ENCODE data around the gene RNU1-4.
"Not testable (repeated sequence)": the region's sequence is repeated elsewhere in the genome, so short reads cannot be mapped to it uniquely, and the experiment has no call there.

RNU1-4 gene

DNA sequence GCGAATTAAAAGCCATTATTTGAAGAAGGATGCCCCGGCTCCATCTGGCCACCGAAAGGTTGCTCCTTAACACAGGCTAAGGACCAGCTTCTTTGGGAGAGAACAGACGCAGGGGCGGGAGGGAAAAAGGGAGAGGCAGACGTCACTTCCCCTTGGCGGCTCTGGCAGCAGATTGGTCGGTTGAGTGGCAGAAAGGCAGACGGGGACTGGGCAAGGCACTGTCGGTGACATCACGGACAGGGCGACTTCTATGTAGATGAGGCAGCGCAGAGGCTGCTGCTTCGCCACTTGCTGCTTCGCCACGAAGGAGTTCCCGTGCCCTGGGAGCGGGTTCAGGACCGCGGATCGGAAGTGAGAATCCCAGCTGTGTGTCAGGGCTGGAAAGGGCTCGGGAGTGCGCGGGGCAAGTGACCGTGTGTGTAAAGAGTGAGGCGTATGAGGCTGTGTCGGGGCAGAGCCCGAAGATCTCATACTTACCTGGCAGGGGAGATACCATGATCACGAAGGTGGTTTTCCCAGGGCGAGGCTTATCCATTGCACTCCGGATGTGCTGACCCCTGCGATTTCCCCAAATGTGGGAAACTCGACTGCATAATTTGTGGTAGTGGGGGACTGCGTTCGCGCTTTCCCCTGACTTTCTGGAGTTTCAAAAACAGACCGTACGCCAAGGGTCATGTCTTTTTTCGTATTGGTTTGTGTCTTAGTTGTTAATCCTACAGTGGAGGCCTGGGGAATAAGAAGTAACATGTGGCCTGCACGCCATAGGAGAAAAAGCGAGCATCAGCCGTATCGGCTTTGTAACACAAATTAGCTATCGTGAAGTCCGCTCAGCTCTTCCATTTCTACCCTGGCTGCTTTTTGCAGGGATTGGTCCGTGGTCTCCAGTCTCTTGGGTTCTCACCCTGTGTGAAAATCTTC is at the start of gene RNU1-4:
TSS of gene RNU1-4 (plus strand) at position 470 of the 918 bp plus-strand sequence.
- H3K4me1 Mint-ChIP-seq (ENCODE audit: low read depth); H3K4me3 Mint-ChIP-seq; H3K9me3 Mint-ChIP-seq; H3K27me3 Mint-ChIP-seq; H3K36me3 Mint-ChIP-seq (ENCODE audit: low read depth); H3K27ac Mint-ChIP-seq; intact Hi-C loops (cut with micrococcal nuclease): not testable (repeated sequence)

- H3K4me3 Mint-ChIP-seq; H3K36me3 Mint-ChIP-seq (ENCODE audit: low read depth); H3K27me3 Mint-ChIP-seq; H3K4me1 Mint-ChIP-seq (ENCODE audit: low read depth); H3K9me3 Mint-ChIP-seq; intact Hi-C loops (cut with micrococcal nuclease); H3K27ac Mint-ChIP-seq: not testable (repeated sequence)
Observed at GRCh38 chr1:16690971-16691682, 49.2 kb upstream of the RNU1-4 start.

- H3K9me3 Mint-ChIP-seq; intact Hi-C loops (cut with micrococcal nuclease); H3K36me3 Mint-ChIP-seq (ENCODE audit: low read depth); H3K4me1 Mint-ChIP-seq (ENCODE audit: low read depth); H3K27ac Mint-ChIP-seq; H3K4me3 Mint-ChIP-seq; H3K27me3 Mint-ChIP-seq: not testable (repeated sequence)
Observed at GRCh38 chr1:16692283-16692682, 48.0 kb upstream of the RNU1-4 start.

DNA sequence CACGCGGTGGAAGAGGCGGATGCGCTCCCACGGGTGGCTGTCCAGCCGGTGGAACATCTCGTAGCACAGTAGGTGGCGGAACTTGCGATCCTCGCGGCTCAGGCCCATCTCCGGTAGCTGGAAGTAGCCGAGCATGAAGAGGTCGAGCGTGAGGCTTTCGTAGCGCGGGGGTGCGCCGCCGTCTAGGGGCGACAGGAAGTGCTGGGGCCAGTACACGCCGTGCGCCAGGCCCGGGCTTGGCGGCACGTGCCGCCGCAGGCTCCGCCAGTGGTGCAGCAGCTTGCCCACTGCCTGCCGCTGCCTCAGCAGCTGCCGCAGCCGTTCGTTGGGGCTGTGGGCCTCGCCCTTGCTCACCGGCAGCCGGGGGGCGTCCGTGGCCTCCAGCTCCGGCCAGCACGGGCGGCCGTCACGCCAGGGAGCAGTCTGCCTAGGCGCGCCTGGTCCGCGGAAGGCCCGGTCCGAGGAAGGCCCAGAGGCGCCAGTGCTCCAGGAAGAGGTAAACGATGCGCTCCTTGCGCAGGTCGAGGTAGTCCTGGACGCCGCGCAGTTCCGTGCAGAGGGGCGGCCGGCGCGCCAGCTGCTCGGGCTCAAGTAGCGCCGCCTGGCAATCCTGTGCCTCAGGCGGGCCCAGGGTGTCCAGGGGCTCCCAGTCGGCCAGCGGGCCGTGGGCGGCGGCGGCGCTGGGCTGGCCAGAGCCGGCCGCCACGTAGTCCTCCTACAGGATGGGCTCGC is 47.4 kb upstream of the RNU1-4 start:
- H3K9me3 Mint-ChIP-seq; H3K27me3 Mint-ChIP-seq; H3K36me3 Mint-ChIP-seq (ENCODE audit: low read depth); H3K4me1 Mint-ChIP-seq (ENCODE audit: low read depth); H3K27ac Mint-ChIP-seq; H3K4me3 Mint-ChIP-seq; intact Hi-C loops (cut with micrococcal nuclease): not testable (repeated sequence)

DNA sequence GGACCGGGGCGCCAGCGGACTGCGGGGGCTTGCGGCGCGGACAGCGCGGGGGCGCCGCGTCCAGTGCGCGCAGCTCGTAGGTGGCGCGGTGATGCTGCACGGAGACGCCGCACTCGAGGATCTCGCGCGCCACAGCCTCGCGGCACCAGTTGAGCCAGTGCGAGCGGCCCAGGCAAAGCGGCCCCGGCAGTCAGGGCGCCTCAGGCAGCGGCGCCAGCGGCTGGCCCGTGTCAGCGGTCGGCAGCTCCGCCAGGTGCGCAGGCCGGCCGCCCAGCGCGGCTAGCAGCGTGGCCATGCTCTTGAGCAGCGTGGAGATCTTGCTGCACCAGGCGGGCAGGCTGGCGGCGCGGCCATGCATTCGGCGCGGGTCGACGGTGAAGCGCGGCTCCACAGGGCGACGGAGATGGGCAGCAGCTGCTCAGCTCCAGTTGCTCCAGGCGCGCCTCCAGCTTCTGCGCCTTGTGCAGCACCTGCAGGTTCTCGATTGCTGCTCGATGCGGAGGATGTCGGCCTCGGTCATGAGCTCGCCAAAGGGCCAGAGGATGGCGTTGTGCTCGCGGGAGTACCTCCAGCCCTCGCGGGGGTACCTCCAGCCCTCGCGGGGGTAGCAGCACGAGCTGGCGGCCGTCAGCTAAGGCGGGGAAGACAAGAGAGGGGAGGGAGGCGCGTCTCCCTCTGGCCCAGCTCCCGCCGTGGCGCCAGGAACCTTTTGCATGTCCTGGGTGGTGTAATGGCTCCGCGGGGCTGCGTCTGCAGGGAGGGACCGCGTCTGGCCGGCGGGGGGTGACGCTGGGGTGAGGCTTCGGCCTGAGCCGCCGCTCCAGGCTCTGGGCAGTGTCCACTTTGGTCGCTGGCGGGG is 46.6 kb upstream of the RNU1-4 start:
- H3K4me3 Mint-ChIP-seq; H3K27ac Mint-ChIP-seq; H3K36me3 Mint-ChIP-seq (ENCODE audit: low read depth); H3K4me1 Mint-ChIP-seq (ENCODE audit: low read depth); H3K9me3 Mint-ChIP-seq; intact Hi-C loops (cut with micrococcal nuclease); H3K27me3 Mint-ChIP-seq: not testable (repeated sequence)

DNA sequence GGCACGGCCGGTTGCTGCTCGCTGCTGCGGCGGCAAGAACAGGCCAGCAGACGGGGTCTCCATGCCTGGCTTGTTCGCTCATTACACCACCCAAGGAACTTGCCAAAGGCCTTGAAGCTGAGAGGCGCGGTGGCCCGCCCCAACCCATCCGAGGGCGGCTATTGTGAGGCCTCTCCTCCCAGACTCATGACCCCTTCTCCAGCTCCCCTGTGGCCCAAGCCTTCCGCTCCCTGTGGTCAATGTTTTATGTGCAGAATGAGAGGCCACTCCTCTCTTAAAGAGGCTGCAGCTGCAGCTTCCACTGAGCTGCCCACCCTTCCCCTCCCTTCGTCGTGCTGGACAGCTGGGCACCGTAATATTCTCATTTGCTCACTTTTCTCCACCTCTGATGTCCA is 46.0 kb upstream of the RNU1-4 start:
- H3K27me3 Mint-ChIP-seq; H3K4me3 Mint-ChIP-seq; H3K9me3 Mint-ChIP-seq; H3K4me1 Mint-ChIP-seq (ENCODE audit: low read depth); H3K27ac Mint-ChIP-seq; intact Hi-C loops (cut with micrococcal nuclease); H3K36me3 Mint-ChIP-seq (ENCODE audit: low read depth): not testable (repeated sequence)

GRCh38 chr1:16696507-16697150 is 43.7 kb upstream of the RNU1-4 start:
- not testable (repeated sequence) for H3K36me3 Mint-ChIP-seq (ENCODE audit: low read depth); H3K9me3 Mint-ChIP-seq

DNA sequence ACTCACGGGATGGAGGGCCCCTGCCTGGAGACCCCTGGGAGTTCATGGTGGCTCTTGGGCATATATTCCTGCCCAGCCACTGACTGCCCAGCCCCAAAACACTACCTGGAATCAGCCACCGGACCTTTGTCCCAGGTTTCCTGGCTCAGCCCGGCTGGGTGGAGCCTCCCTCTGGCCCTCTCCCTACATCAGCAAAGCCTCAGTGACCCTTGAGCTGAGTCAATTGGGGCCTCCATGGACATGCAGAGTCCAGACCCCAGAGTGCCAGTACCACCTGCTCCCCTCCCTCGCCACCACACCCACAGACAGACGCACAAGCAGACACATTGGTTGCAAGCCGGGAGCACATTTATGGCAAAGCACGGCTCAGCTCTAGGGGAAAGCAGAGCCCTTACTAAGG is 43.2 kb upstream of the RNU1-4 start:
- H3K36me3 Mint-ChIP-seq (ENCODE audit: low read depth); H3K9me3 Mint-ChIP-seq; H3K27me3 Mint-ChIP-seq; H3K4me1 Mint-ChIP-seq (ENCODE audit: low read depth); H3K27ac Mint-ChIP-seq; H3K4me3 Mint-ChIP-seq; intact Hi-C loops (cut with micrococcal nuclease): not testable (repeated sequence)

More at GRCh38 chr1:16696507-16697150, 43.7 kb upstream of the RNU1-4 start:
- intact Hi-C loops (cut with micrococcal nuclease); H3K4me1 Mint-ChIP-seq (ENCODE audit: low read depth); H3K27ac Mint-ChIP-seq; H3K27me3 Mint-ChIP-seq; H3K4me3 Mint-ChIP-seq: not testable (repeated sequence)

DNA sequence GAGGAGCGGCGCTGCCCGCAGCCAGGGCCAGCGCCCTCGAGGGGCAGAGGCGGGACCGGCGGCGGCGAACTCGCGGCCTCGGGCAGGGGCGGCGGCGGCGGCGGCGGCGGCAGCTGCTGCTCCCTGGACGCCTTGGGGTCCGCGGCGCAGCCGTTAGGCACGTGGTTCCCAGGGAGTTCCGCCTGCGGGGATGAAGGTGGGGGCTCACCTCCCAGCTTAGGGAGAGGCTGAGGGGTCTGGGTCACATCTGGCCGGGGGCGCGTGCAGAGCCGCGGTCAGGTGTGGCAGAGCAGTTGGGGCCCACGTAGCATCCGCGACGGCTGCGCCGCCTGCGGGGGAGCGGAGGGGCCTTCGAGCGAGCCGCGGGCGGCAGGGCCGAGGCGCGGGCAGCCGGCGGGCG is 40.9 kb upstream of the RNU1-4 start:
- H3K36me3 Mint-ChIP-seq (ENCODE audit: low read depth); H3K27ac Mint-ChIP-seq; H3K4me1 Mint-ChIP-seq (ENCODE audit: low read depth); H3K9me3 Mint-ChIP-seq; intact Hi-C loops (cut with micrococcal nuclease); H3K4me3 Mint-ChIP-seq: not testable (repeated sequence)
- peaks cover 11% of the 10 kb centered on the region for H3K27me3 Mint-ChIP-seq

DNA sequence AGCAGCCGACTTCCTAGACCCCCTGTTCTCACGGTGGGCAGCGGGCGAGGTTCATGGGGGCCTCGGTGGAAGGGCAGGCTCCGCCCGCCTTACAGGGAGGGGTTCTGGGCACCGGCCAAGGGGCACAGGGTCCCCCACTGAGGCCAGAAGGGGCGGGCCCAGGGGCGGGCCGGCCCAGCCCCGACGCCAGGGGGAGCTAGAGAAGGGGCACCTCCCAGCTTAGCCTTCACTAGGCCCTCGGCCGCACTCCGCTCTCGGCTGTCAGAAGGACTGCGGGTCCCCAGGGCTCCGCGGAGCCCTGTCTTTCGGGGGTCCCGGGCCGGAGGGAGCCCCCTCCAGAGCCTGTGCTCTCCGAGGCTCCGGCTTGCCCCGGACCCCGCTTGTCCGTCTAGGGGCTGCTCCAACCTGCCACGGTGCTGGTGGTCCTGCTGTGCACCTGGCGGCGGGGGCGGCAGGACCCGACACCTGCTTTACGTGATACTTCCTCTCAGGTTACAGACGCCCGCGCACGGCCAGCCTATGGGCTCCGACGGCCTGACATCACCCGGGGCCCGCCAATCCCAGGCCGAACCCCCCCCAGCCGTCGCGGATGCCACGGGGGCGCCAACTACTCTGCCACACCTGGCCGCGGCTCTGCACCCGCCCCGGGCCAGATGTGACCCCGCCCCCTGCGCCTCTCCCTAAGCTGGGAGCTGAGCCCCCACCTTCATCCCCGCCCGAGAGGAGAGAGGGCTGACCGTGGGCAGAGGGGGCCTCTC is 40.0 kb upstream of the RNU1-4 start:
- peaks cover 11% of the 10 kb centered on the region for H3K27me3 Mint-ChIP-seq
- H3K4me1 Mint-ChIP-seq (ENCODE audit: low read depth); H3K9me3 Mint-ChIP-seq; H3K36me3 Mint-ChIP-seq (ENCODE audit: low read depth); intact Hi-C loops (cut with micrococcal nuclease); H3K4me3 Mint-ChIP-seq; H3K27ac Mint-ChIP-seq: not testable (repeated sequence)

DNA sequence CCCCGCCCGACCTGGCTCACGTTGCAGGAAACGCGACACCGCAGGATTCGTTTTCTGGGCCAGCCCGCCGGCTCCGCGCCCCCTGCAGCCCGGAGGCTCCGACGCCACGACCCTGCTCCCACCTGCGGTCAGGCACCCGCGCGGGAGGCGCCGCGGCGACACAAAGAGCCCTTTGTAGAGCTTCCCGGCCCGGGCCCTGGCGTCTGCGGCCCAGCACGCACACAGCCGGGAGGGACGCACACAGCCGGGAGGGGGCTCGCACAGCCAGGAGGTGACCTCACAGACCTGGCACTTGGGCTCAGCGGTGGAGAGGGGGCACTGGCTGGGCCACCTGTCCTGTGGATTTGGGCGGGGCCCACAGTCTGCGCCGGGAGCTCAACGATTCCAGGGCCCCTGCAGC is 39.1 kb upstream of the RNU1-4 start:
- intact Hi-C loops (cut with micrococcal nuclease); H3K27ac Mint-ChIP-seq; H3K27me3 Mint-ChIP-seq; H3K36me3 Mint-ChIP-seq (ENCODE audit: low read depth); H3K9me3 Mint-ChIP-seq; H3K4me1 Mint-ChIP-seq (ENCODE audit: low read depth); H3K4me3 Mint-ChIP-seq: not testable (repeated sequence)

- not testable (repeated sequence) for H3K4me3 Mint-ChIP-seq, H3K27me3 Mint-ChIP-seq
Observed at GRCh38 chr1:16702280-16702679, 38.0 kb upstream of the RNU1-4 start.

DNA sequence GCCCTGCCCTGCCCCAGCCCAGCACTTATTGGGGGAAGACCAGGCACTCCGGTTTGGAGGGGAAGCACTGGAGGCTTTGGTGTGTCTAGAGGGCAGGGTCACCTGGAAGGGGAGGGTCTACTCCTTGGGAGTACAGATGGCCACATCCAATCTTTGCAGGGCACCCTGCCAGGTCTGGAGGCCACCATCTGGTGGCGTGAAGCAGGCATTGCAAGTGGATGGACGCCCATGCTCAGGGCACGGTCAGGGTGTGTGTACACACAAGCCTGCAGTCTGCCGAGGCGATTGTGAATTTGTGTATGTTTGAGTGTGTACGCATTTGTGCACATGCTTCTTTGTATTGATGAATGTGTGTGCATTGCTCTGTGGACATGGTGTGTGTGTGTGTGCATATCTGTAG is 37.2 kb upstream of the RNU1-4 start:
- H3K36me3 Mint-ChIP-seq (ENCODE audit: low read depth); H3K4me1 Mint-ChIP-seq (ENCODE audit: low read depth); H3K9me3 Mint-ChIP-seq; H3K4me3 Mint-ChIP-seq; H3K27me3 Mint-ChIP-seq; intact Hi-C loops (cut with micrococcal nuclease); H3K27ac Mint-ChIP-seq: not testable (repeated sequence)

More at GRCh38 chr1:16702280-16702679, 38.0 kb upstream of the RNU1-4 start:
- H3K9me3 Mint-ChIP-seq; intact Hi-C loops (cut with micrococcal nuclease); H3K27ac Mint-ChIP-seq; H3K4me1 Mint-ChIP-seq (ENCODE audit: low read depth); H3K36me3 Mint-ChIP-seq (ENCODE audit: low read depth): not testable (repeated sequence)

Measured in dendritic cell treated with granulocyte-macrophage colony-stimulating factor and Interleukin-4, amounts not matched to agents 40 ng/mL and 50 ng/mL, for 4 days (primary cell).